Hippocampal formation (tissue), 2 donors: ENCODE results near the gene CSGALNACT2.

Experiments
- DNase-seq, 2 donors: peaks; one replicate each; lab custom pipeline; 2025; lab: John Stamatoyannopoulos, UW

CSGALNACT2 gene

DNA sequence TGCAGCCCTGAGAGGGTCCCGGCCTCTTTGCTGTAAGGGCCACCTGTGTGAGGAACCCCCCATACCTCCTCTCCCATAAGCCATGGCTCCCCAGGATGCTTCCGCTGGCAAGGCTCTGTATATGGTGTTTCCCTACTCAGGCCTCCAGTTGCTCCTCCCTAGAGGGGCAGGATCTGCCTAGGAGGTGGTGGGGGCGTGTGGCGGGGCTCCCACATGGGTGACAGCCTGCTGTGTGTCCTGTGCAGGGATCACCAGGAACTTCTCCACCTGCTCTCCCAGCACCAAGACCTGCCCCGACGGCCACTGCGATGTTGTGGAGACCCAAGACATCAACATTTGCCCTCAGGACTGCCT, 25.7 kb upstream of the CSGALNACT2 start:
- no peak for DNase-seq

DNA sequence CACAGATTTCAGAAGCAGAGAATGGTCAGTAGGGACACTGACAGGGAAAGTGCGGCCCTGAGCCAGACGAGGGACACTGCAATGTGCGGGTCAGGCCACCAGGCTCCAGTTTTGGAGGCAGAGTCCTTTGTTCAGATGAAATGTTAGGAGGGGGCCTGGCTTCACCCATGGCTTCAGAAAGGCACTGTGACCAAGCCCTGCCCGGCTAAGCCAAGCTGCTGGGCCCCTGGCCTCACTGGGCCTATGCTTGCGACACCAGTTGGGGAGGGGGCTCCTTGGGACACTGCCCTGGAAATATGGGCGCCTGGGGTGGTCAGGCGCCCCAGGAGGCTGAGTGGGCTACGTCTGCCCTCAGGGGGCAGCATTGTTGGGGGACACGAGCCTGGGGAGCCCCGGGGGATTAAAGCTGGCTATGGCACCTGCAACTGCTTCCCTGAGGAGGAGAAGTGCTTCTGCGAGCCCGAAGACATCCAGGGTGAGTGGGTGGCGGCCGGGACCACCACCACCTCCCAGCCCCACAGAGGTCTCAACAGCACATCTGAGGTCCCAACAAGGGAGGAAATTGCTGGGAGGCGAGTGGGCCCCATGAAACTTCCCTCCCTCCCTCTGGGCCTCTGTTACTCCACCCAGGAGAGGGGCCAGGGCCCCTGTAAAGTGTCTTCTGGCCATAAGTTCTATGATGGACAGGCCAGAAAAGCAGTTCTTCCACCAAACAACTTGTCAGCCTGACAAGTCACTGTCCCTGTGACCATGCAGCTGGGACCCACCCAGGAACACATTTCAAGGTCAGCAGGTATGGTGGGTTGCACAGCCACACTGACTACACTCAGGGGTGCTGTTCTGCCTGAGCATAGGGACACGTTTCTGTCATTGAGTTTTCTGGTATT, 24.8 kb upstream of the CSGALNACT2 start:
- DNase-seq: no peak

DNA sequence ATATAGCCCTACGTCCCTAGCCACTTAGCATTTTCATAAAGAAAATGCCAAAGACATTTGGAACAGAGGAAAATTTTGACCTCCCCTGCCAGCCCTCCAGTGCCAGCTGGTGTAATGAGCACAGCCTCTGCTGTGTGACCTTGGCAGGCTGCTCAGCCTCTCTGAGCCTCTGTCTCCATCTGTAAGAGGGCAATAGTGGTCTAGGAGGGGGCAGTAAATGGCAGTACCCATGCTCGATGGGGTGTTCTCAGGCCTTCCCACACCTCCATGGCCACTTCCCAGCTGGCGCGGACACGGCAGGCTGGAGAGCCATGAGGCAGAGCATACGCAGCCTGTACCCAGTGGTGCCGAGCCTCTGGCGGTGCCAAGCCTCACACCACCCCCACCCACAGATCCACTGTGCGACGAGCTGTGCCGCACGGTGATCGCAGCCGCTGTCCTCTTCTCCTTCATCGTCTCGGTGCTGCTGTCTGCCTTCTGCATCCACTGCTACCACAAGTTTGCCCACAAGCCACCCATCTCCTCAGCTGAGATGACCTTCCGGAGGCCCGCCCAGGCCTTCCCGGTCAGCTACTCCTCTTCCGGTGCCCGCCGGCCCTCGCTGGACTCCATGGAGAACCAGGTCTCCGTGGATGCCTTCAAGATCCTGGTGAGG, 24.0 kb upstream of the CSGALNACT2 start:
- no peak for DNase-seq

DNA sequence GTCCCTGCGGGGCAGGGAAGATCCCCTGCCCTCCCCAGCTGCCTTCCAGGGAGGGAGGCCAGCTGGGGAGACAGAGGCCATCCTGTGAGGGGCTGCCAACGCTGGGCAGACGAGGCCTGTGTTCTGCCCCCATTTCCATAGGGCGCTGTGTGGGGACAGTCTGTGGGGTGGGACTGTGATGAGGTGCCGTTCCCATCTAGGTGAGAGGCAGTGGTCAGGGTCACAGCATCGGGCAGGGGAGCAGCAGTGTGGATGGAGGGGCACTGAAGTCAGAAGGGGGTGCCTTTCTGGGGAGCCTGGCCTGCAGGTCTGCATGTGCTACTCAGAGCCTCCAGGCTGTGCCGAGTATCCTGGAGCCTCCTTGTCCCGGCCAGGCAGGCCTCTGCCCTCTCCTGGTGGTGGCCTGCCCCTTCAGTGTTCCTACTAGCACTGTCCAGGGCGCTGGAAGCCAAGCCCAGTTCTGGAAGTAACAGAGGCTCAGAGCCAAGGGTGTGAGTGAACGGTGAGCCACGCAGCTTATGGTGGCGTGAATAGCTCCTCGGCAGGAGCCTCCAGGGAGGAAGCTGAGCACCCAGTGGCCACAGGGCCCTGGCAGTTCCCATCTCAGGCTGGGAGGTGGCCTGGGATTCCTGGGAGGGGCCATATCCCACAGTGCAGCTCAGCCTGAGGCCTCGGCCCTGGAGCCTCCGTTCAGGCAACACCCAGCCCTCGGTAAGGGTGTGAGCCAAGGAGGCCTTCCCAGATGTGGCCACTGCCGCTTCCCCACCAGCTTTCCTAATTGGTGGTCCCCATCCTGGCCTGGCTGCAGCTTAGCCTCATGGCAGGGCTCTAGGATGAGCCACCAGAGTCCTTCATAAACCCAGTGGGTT, 23.3 kb upstream of the CSGALNACT2 start:
- DNase-seq: no peak

DNA sequence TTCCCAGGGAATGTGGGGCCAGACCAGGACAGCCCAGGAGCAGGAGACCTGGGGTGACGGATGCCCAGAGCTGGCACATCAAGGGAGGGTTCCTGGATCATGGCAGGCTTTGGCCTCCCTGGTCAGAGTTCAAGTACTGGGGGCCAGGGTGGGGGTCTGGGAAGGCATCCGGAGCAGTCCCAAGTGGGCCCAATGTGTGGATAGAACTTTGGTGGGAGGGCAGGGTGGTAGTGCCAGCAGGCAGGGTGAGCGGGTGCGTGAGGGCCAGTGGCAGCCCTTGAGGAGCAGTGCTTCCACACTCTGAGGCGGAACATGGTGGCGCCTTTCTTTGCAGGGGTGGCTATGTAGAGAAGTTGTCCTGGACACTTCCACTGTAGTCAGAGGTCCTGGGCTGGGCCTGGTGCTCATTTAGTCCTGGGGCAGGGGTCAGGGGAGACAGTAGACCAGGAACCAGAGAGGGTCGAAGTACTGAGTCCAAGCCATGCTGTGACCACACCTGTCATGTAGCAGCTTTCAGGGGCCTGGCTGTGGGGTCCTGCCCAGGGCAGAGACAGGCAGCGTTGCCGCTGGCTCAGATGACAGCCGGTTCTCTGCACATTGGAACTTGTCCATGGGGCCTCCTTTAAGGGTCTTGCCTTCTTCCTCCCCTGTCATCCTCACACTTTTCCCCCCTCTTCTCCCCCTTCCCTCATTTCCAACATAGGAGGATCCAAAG, 22.2 kb upstream of the CSGALNACT2 start:
- DNase-seq: no peak

DNA sequence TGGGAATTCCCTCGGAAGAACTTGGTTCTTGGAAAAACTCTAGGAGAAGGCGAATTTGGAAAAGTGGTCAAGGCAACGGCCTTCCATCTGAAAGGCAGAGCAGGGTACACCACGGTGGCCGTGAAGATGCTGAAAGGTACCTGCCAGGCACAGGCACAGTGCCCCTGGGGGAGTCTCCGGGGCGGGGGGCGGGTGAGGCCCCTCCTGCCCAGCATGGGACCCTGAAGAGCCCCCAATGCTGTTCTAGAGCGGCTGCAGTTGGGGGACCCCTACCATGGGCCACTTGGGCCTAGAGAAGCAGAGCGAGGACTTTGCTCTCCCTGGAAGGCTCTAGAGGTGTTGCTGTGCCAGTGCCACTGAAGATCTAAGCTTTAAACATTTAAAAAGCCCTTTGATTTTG, 21.6 kb upstream of the CSGALNACT2 start:
- DNase-seq: no peak

DNA sequence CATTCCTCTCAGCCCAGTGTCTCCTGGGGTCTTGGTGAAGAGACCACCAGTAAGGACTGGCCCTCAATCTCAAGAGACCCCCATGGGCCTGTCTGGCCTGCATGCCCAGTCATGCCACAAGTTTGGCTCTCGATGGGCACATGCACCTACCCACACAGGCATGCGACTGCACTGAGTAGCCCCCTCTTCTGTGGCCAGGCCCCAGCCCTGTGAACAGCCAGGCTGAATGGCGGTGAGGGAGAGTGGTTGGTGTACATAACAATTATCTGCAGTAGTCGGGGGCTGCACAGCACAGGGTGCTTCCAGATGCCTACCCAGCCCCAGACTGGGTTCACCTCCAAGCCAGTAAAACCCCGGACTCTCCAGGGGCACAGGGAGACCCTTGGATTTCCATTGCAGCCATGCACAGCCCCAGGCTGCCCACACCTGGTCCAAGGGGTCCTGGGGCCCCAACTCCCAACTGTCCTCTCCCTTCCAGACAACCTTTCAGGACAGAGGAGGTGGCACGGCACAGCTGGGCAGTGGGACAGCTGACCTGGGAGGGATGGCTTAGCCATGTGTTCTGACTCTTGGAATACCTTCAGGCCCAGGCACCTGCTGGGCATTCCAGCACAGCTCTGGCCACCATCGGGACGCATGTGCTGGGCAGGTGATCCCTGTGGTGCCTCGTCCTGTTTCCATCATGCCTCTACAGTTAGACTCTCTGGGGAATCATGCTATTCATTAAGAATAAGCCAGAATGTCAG, 21.0 kb upstream of the CSGALNACT2 start:
- no peak for DNase-seq

DNA sequence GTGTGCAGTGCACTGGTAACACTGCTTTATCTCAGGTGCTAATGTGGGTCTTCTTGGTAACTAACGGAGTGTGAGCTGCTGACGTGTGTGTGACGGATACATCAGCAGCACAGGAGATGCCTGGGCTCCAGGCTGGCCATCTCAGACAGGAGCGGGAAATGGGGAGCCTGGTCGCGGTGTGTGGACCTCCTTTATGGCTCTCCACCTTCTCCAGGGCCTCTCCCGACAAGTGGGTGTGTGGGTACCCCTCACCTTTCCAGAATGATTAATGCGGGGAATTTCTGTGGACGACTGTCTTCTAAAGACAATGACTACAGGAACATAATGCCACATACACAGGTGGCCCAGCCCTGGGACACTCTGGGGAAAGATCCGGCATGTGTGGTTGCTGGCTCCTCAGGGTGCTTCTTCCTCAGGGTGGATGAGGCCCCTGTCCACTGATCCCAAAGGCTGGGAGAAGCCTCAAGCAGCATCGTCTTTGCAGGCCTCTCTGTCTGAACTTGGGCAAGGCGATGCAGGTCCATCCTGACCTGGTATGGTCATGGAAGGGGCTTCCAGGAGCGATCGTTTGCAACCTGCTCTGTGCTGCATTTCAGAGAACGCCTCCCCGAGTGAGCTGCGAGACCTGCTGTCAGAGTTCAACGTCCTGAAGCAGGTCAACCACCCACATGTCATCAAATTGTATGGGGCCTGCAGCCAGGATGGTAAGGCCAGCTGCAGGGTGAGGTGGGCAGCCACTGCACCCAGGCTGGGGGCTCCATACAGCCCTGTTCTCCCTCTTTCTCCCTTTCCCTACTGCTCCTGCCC, 20.3 kb upstream of the CSGALNACT2 start:
- no peak for DNase-seq

DNA sequence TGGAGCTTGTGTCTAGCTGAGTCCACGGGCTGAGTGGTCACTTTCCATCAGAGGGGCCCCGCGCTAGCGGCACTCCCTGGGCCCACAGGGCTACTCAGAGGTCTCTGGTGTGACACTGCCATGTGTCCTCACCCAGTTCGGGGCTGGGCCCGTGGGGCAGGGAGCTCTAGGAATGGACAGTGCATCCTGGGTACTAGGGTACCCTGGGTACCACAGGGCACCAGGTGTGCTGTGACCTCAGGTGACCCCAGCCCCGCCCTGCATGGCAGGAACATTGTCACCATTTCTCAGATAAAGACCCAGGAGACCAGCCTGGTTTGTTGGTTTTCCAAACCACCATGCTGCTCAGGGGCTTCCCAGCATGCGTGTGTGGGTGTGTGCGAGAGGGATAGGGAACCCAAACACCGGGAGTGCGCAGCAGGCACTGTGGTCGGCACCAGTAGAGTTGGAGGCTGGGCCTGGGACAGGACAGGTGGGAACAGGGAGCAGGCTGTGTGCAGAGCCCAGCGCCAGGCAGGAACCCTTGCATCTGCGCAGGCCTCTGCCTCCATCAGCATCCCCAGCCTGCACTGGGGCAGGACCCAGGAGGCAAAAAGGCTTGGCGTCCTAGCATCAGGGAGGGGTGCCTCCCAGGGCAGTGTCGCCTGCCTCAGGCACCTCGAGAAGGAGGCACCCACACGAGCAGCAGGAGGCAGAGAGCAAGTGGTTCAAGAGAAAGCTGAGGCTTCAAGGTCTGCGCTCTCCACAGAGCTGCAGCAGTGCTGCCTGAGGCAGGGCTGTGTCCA, 19.4 kb upstream of the CSGALNACT2 start:
- DNase-seq: no peak

DNA sequence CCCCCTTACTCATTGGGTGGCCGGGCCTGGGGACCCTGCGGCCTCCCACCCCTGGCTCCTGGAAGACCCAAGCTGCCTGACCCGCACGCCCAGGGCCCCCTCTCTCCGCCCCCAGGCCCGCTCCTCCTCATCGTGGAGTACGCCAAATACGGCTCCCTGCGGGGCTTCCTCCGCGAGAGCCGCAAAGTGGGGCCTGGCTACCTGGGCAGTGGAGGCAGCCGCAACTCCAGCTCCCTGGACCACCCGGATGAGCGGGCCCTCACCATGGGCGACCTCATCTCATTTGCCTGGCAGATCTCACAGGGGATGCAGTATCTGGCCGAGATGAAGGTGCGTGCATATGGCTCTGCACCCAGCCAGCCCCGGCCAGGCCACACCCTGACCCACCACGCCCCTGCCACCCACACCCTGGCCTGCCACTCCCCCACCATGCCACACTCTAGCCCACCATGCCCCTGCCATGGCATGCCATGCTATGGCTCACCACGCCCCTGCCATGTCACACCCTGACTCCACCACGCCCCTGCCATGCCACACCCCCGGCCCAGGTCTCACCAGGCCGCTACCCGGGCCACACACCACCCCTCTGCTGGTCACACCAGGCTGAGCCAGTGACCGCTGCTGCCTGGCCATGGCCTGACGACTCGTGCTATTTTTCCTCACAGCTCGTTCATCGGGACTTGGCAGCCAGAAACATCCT, 18.7 kb upstream of the CSGALNACT2 start:
- DNase-seq: no peak

DNA sequence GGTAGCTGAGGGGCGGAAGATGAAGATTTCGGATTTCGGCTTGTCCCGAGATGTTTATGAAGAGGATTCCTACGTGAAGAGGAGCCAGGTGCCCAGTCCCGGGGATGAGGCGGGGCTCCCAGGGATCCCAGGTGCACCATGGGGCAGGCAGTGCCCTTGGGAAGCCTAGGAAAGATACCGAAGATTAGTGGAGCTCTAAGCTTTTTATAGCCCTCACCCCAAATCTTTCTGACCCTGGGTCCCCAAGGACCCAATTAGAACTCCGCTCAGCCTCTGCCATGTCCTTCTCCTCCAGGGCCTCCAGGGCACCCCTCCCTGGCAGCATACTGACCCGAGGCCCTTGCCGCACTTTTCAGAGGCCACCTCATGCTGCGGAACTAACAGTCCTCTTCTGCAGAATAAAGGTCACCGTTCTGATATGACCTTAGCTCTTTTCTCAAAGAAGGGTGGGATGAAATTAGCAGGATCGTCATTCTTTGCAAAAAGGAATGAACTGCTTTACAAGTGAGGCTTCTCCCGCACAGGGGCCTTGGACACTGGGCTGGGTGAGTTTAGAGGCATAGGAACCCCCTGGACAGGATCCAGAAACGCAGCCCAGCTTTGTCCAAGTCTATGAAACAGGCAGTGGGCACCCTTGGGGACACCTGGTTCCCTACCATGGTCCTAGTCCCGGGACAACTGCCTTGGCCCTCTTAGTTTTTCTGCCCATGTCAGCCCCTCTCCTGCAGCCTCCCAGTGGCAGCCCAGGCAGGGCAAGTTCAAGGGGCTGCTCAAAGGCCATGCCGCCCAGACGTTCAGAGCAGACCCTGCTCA, 17.9 kb upstream of the CSGALNACT2 start:
- no peak for DNase-seq

DNA sequence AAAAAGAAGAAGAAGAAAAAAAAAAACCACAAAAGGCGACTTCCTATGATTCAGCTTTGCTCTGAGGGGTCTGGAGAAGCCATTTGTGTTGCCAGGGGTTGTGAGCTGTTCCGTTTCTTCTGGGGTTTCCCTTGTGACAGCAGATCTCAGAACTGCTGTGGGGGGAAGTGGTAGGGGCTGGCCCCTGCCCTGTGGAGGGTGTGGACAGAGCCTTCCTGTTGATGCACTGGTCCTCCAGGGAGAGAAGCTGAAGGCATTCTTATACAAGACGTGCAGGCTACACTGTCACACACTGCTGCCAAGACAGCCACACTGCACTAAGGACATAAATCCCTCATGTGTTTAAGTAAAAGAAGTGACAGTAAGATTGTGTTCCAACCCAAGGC, 17.3 kb upstream of the CSGALNACT2 start:
- DNase-seq: no peak

DNA sequence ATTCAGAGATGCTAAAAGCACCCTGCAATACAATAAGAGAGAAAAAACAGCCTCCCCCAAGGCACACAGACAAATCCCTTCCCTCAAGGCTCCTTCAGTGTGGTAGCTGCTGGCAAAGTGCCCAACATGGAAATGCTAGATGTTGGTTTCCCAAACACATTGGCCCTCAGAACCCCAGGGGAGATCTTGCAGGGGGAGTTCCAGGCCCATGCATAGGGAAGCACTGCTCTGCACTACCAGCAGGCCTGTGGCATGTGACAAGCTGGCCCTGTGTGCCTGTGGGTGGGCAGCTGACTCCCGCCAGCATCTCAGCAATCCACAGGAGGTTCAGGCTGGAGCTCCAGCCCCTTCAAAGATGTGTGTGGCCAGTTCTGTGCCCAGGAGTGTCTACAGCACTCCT, 16.8 kb upstream of the CSGALNACT2 start:
- DNase-seq: no peak

DNA sequence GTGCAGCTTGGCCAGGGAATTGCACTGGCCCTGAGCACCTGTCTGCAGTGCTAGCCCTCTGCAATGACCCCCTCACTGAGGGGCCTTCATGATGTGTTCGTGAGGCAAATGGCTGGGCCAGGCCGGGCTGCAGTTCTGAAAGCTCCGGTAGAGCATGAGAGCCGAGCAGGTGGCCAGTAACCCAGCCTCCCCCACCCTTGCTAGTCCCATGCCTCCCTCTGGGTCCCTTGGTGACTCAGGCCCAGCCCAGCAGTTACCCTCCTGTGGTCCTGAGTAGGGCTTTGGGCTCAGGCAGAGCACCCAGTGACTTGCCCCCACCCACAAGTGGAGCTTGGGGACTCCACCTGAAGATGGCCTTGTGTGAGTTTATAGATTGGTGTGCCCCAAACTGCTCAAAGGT, 16.1 kb upstream of the CSGALNACT2 start:
- no peak for DNase-seq

DNA sequence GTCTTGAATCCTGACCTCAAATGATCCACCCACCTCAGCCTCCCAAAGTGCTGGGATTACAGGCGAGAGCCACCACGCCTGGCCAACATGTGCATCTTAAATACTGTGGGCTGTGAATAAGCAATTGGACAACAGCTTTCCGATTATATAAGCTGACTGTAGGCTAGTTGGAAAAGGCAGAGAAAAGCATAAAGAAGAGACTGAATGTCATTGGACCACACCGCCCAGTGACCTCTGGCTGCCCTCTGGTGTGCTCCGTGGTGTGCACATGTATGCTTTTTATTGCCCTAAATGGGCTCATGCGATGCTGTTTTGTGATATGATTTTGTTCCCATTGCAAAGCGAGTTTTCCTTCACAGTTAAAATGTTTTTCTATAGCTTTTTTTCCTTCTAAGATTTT, 15.4 kb upstream of the CSGALNACT2 start:
- no peak for DNase-seq

DNA sequence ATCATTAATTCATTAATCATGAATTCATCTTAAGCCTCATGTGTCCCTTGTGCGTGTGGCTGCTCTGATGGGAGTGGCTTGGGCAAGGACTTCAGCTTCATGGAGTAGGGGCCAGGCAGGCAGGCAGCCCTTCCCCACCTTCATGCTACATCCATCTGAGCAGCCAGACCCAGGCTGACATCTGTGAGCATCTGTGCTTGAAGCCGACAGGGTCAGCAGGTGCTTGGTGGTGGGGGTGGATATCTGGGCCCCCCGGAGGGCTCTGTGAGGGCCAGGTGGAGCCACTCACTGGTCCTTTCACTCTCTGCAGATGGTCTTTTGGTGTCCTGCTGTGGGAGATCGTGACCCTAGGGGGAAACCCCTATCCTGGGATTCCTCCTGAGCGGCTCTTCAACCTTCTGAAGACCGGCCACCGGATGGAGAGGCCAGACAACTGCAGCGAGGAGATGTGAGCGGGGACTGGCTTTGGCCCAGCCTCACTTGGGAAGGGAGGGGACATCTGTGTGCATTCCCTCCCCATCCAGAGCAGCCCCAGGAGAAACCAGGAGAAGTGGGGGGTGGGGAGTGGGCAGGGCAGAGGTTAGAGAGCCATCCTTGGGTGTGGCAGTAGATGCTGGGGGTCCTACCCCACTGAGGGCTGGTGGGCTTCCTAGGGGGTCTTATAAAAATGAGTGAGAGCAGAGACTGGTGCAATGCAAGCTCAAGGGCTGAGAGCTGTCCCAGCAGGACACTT, 14.7 kb upstream of the CSGALNACT2 start:
- DNase-seq: no peak

DNA sequence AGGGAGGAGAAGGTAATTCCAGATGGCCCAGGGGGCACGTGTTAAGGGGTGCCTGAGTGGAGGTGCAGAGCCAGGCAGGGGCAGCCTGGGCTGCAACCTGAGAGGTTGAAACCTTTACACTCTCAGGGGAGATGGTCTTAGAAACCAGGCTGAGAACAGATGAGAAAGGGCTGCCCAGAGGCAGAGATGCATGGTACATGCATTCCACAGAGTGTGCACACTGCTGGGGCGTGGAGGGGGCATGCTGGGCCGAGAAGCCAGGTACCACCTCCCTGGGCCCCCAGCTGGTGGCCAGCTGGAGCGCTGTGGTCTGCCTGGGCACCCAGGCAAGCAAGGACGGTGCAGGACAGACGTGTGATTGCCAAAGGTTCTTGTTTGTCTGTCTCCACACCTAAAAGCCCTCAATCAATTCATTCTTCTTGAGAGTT, 14.1 kb upstream of the CSGALNACT2 start:
- no peak for DNase-seq
